Cardiac muscle cell (in vitro differentiated cells and primary cell): ENCODE measurements around the gene ACTRT3. TPM values are rescaled to one million over a fixed set of nuclear protein-coding genes. Genes with fewer than 3 reads are reported as not detected.

ENCODE experiments used
- DNase-seq, 2 donors: peaks; one replicate each; pipeline versions ENCODE4 v3.0.0 to v3.0.0-alpha.2; 2010 to 2017; ENCODE audit warnings: low read depth in 1 of 2, low spot score in 1 of 2
- H3K27ac ChIP-seq: fragments of 200-600 bp; sonication (generic); 2 replicates; pipeline ENCODE4 v1.5.1; 2016
- H3K27me3 ChIP-seq: fragments of 200-600 bp; sonication (generic); 2 replicates; pipeline ENCODE4 v1.6.0; 2016; ENCODE audit warnings: control low read depth
- H3K36me3 ChIP-seq: fragments of 200-600 bp; sonication (generic); 2 replicates; pipeline ENCODE4 v1.5.1; 2016; ENCODE audit warnings: control low read depth
- H3K4me1 ChIP-seq: fragments of 200-600 bp; sonication (generic); 2 replicates; pipeline ENCODE4 v1.8.1; 2017; ENCODE audit warnings: low read depth, mild to moderate bottlenecking, mixed run types
- H3K4me3 ChIP-seq: fragments of 200-600 bp; sonication (generic); 2 replicates; pipeline ENCODE4 v1.5.1; 2016; ENCODE audit warnings: mild to moderate bottlenecking
- H3K9me3 ChIP-seq: fragments of 200-600 bp; sonication (generic); 2 replicates; pipeline ENCODE4 v1.5.1; 2017; ENCODE audit warnings: low read depth, mild to moderate bottlenecking, control low read depth
- polyA plus RNA-seq: library from polyadenylated mRNA; unstranded; fragments of >200 nt; fragmentation: Nextera tagmentation; extraction: Ambion mirVana; gene quantifications from 2 replicates; pipeline ENCODE4 v1.2.1, GENCODE V29; 2016
- total RNA-seq: library from RNA; depleted of rRNA; stranded (reverse); fragments of >200 nt; gene quantifications from 2 replicates; pipeline ENCODE4 v1.2.3, GENCODE V29; 2016
- TF ChIP-seq, protein P1 (sequence below): IDR thresholded peaks from 2 replicates; pipeline ENCODE4 v1.5.1; 2012; ENCODE audit warnings: low read depth, mild to moderate bottlenecking, low read length

Gene ACTRT3
- total and polyA plus RNA-seq, 2 experiments from 2014 or later, result 1.7 TPM

DNA sequence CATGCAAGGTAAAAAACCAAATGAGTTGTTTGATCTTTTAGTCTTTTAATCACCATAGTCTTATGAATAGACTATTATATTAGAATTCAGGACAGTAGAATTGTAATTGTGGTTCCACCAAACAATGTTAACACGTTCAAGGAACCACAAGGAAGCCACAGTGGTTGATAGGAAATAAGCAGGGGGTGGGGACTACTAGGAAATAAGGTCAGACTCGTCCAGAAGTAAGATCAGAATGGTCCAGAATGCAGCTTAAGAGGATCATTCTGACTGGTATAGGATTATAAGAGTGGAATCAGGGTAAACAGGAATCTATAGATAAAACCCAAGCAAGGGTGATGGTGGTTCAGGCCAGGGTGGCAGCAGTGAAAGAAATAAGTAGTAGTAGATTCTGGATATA is 11.4 kb upstream of the ACTRT3 start:
- Histone ChIP-seq H3K27ac (no peak overlapping the region), H3K4me3 (no peak overlapping the region), H3K9me3 (no peaks in the 10 kb centered on the region), H3K4me1 (no peaks in the 10 kb centered on the region), H3K36me3 (peaks cover 93% of the 10 kb centered on the region), H3K27me3 (no peaks in the 10 kb centered on the region)
- TF ChIP-seq, protein P1, sequence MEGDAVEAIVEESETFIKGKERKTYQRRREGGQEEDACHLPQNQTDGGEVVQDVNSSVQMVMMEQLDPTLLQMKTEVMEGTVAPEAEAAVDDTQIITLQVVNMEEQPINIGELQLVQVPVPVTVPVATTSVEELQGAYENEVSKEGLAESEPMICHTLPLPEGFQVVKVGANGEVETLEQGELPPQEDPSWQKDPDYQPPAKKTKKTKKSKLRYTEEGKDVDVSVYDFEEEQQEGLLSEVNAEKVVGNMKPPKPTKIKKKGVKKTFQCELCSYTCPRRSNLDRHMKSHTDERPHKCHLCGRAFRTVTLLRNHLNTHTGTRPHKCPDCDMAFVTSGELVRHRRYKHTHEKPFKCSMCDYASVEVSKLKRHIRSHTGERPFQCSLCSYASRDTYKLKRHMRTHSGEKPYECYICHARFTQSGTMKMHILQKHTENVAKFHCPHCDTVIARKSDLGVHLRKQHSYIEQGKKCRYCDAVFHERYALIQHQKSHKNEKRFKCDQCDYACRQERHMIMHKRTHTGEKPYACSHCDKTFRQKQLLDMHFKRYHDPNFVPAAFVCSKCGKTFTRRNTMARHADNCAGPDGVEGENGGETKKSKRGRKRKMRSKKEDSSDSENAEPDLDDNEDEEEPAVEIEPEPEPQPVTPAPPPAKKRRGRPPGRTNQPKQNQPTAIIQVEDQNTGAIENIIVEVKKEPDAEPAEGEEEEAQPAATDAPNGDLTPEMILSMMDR, result no peak
- no peak for DNase-seq

DNA sequence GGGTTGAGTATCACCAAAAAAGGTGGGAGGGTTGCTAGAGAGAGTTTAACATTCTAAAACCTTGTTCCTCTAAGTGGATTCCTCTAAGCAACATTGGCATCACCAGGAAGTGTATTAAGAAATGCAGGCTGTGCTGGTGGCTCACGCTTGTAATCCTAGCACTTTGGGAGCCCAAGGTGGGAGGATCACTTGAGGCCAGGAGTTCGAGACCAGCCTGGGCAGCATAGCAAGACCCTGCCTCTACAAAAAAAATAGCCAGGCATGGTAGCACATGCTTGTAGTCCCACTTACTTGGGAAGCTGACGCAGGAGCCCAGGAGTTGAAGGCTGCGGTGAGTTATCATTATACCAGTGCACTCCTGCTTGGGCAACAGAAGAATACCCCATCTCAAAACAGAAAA is 8.5 kb upstream of the ACTRT3 start:
- TF ChIP-seq, protein P1, result no peak
- no peaks in the 10 kb centered on the region for H3K9me3 ChIP-seq
- no peak overlapping the region for H3K4me3 ChIP-seq
- DNase-seq, result no peak
- peaks cover 6% of the 10 kb centered on the region for H3K4me1 ChIP-seq
- no peak overlapping the region for H3K27ac ChIP-seq
- H3K27me3 ChIP-seq, result no peaks in the 10 kb centered on the region
- peaks cover 79% of the 10 kb centered on the region for H3K36me3 ChIP-seq

DNA sequence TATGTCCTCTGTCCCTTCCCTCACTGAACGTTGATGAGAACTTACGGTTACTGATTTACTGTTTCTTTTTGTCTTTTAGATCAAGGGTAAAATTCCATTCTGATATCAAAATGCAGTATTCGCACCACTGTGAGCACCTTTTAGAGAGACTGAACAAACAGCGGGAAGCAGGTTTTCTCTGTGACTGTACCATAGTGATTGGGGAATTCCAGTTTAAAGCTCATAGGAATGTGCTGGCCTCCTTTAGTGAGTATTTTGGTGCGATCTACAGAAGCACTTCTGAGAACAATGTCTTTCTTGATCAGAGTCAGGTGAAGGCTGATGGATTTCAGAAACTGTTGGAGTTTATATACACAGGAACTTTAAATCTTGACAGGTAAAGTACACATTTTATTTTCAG is 4.8 kb upstream of the ACTRT3 start:
- no peaks in the 10 kb centered on the region for H3K9me3 ChIP-seq
- H3K36me3 ChIP-seq, result peaks cover 42% of the 10 kb centered on the region
- peaks cover 9% of the 10 kb centered on the region for H3K4me1 ChIP-seq
- TF ChIP-seq, protein P1, result no peak
- H3K27ac ChIP-seq, result peak overlapping the region; percentile 99
- no peaks in the 10 kb centered on the region for H3K27me3 ChIP-seq
- no peak for DNase-seq
- H3K4me3 ChIP-seq, result peak overlapping the region; percentile 81

DNA sequence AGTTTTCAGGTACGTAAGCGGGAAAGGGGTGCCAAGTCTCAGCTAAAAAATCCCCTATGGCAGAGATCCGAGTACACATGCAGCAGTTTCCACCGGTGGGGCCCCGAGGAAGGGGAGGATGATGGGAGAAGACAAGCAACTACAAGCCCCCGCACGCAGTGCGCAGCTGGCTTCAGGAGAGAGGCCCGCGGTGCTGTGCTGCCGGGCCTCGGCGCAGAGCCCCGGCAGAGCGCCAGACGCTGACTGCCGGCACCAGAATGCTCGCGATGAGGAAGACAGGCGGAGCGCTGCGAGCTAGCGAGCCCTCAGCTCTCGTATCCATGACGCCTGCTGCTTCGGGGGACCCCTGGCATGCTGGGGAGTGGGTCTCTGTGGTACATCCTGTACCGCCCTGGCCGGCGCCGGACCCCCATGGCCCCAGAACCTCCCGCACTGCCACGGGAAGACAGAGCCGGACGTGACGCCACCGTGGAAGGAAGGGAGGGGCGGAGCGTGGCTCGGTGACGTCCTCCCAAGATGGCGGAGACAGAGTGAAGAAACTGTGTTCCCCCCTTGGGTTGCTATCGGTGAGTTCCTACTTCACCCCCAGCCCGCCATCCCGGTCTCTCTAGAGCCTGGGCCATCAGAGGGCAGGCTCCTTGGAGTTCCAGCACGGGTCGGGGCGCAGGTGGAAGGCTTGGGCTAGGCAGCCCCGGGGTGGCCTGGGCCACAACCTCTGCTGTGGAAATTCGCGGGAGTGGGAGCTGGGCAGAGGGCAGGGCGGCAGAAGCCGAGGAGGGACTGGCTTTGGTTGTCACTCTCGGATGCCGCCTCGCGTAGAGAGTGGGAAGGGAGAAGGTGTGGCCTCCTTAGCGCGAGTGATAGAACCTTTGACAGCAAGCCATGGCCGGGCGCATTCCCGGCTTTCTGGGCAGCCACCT is 3.8 kb upstream of the ACTRT3 start, which contains the start of gene MYNN:
Gene MYNN (plus strand): TSS at position 500 of the 920 bp plus-strand sequence. CDS start 900 bp downstream, outside the sequence.
- TF ChIP-seq, protein P1, result peak; percentile 16
- DNase-seq, result peak; percentile 92 to 94
- Histone ChIP-seq H3K27ac (peak within 1 kb of the TSS; percentile 99), H3K36me3 (peaks cover 33% of the 10 kb centered on the region), H3K27me3 (no peaks in the 10 kb centered on the region), H3K4me3 (peak within 1 kb of the TSS; percentile 81), H3K9me3 (no peaks in the 10 kb centered on the region), H3K4me1 (peaks cover 9% of the 10 kb centered on the region)

DNA sequence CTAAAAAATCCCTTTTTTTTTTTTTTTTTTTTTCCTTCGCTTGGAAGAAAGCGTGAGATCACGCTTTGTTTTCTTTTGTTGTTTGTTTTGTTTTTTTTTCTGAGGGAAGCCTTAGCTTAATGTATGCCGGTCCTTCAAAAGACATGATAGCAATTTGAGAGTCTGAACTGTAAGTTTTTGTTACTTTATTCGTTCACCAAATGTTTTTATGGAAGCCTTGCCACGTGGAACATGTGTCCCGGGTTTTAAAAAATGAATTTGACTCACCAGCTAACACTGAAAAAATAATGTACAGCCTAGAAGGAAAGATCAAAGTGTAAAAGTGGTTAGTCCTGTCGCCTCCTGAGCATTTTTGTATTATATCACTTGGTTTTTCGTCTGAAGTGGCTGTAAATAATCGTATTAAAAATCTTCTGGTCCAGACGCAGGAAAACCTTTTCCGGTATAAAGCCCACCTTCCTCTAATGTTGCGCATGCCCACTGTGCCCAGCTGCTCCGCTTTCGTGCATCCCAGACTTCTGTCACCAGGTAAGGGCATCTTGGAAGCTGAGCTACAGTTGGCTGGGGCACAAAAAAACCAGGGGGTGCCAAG is 3.0 kb upstream of the ACTRT3 start:
- Histone ChIP-seq H3K27ac (peak overlapping the region; percentile 99), H3K4me1 (peaks cover 9% of the 10 kb centered on the region), H3K9me3 (no peaks in the 10 kb centered on the region), H3K27me3 (no peaks in the 10 kb centered on the region), H3K4me3 (peak overlapping the region; percentile 81), H3K36me3 (peaks cover 25% of the 10 kb centered on the region)
- TF ChIP-seq, protein P1, result no peak
- DNase-seq, result peak; percentile 81 to 82
